Coronary artery (tissue), 2 donors: ENCODE data around the gene GINS3.

ENCODE experiments used
- DNase-seq: peaks from one replicate; pipeline ENCODE4 v3.0.0-alpha.2; 2017; ENCODE audit warnings: low spot score
- H3K27ac ChIP-seq, 2 donors: fragments of 200-600 bp; sonication (generic); one replicate each; pipeline ENCODE4 v1.5.1; 2016 to 2019
- H3K4me3 ChIP-seq: fragments of 200-600 bp; sonication (generic); 2 replicates; pipeline ENCODE4 v1.5.1; 2016; ENCODE audit warnings: mild to moderate bottlenecking, moderate library complexity
- CTCF ChIP-seq: fragments of 200-600 bp; sonication (generic); IDR thresholded peaks from one replicate; pipeline ENCODE4 v1.5.1; 2019; ENCODE audit warnings: antibody characterized with exemption

Gene GINS3

GRCh38 chr16:58418026-58418425, 25.8 kb downstream of the GINS3 start:
- DNase-seq = no peak
- no peak for TF ChIP-seq CTCF
- Histone ChIP-seq H3K27ac (no peak overlapping the region), H3K4me3 (no peak overlapping the region)

- Histone ChIP-seq H3K4me3 (no peak overlapping the region), H3K27ac (no peak overlapping the region)
- DNase-seq = no peak
- no peak for TF ChIP-seq CTCF
These were observed 26.3 kb downstream of the GINS3 start for GRCh38 chr16:58418601-58419000.

- Histone ChIP-seq H3K4me3 (no peak overlapping the region), H3K27ac (no peak overlapping the region)
- TF ChIP-seq CTCF = no peak
- DNase-seq = no peak
These were observed 27.1 kb downstream of the GINS3 start for GRCh38 chr16:58419241-58419990.

GRCh38 chr16:58421059-58421458, 28.8 kb downstream of the GINS3 start:
- no peak overlapping the region for H3K4me3 ChIP-seq
- H3K27ac ChIP-seq = no peak overlapping the region
- TF ChIP-seq CTCF = no peak
- DNase-seq = no peak

- DNase-seq = no peak
These were observed 29.3 kb downstream of the GINS3 start for GRCh38 chr16:58421529-58421928.

GRCh38 chr16:58422809-58423208, 30.5 kb downstream of the GINS3 start:
- H3K27ac ChIP-seq = no peak overlapping the region
- H3K4me3 ChIP-seq = no peak overlapping the region
- no peak for DNase-seq
- TF ChIP-seq CTCF = no peak

More at GRCh38 chr16:58421529-58421928, 29.3 kb downstream of the GINS3 start:
- TF ChIP-seq CTCF = no peak
- Histone ChIP-seq H3K4me3 (no peak overlapping the region), H3K27ac (no peak overlapping the region)

GRCh38 chr16:58425245-58425644, 33.0 kb downstream of the GINS3 start:
- DNase-seq = no peak
- TF ChIP-seq CTCF = no peak
- no peak overlapping the region for H3K27ac ChIP-seq

More at GRCh38 chr16:58425245-58425644, 33.0 kb downstream of the GINS3 start:
- H3K4me3 ChIP-seq = no peak overlapping the region
